ENCODE results near the gene OPHN1. TPM values are rescaled to one million over a fixed set of nuclear protein-coding genes. Genes with fewer than 3 reads are reported as not detected.
"Not testable (repeated sequence)": the region's sequence is repeated elsewhere in the genome, so short reads cannot be mapped to it uniquely, and the experiment has no call there.

The OPHN1 gene
- total RNA-seq, 1 donor from 2014 or later, result 9.8 TPM

DNA sequence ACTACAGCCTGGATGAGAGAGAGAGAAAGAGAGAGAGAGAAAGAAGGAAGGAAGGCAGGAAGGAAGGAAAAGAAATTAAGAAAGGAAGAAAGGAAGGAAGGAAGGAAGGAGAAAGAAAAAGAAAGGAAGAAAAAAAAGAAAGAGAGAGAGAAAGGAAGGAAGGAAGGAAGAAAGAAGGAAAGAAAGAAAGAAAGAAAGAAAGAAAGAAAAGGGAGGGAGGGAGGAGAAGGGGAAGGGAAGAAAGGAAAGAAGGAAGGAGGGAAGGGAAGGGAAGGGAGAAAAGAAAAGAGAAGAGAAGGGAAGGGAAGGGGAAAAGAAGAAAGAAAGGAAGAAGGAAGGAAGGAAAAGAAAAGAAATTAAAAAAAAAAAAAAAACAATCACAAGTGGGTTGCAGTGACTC, 146.3 kb downstream of the OPHN1 start:
- ATAC-seq (no peak), DNase-seq (no peak)
- no peaks in the 10 kb centered on the region for H3K27me3 ChIP-seq
- no peaks in the 10 kb centered on the region for H3K36me3 ChIP-seq
- no peak overlapping the region for H3K4me3 ChIP-seq
- no peaks in the 10 kb centered on the region for H3K4me1 ChIP-seq
- TF ChIP-seq, protein P1, sequence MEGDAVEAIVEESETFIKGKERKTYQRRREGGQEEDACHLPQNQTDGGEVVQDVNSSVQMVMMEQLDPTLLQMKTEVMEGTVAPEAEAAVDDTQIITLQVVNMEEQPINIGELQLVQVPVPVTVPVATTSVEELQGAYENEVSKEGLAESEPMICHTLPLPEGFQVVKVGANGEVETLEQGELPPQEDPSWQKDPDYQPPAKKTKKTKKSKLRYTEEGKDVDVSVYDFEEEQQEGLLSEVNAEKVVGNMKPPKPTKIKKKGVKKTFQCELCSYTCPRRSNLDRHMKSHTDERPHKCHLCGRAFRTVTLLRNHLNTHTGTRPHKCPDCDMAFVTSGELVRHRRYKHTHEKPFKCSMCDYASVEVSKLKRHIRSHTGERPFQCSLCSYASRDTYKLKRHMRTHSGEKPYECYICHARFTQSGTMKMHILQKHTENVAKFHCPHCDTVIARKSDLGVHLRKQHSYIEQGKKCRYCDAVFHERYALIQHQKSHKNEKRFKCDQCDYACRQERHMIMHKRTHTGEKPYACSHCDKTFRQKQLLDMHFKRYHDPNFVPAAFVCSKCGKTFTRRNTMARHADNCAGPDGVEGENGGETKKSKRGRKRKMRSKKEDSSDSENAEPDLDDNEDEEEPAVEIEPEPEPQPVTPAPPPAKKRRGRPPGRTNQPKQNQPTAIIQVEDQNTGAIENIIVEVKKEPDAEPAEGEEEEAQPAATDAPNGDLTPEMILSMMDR (IDR thresholded peaks at IDR 0.05), result no peak
- intact Hi-C loops (cut with DNase I), result no loop called here
- no peaks in the 10 kb centered on the region for H3K9me3 ChIP-seq
- H3K27ac ChIP-seq, result no peak overlapping the region

DNA sequence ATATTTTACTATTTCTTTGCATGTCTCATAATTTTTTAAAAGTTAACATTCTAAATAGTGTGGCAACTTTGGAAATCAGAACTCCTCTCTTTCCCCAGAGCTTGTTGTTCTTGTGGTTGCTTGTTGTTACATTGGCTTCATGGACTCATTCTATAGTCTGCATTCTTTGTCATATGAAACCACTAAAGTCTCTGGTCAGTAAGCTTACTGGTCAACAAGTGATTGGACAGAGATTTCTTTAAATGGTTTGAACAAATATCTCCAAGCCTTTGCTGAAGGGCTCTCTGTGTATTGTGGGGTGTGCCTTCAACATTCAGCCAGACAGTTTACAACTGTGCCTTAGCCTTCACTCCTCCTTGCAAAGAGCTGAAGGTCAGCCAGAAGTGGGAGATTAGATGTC, 147.2 kb downstream of the OPHN1 start:
- ATAC-seq, result no peak
- no peaks in the 10 kb centered on the region for H3K36me3 ChIP-seq
- no peak overlapping the region for H3K27ac ChIP-seq
- H3K27me3 ChIP-seq, result no peaks in the 10 kb centered on the region
- H3K4me3 ChIP-seq, result no peak overlapping the region
- H3K4me1 ChIP-seq, result no peaks in the 10 kb centered on the region
- no peaks in the 10 kb centered on the region for H3K9me3 ChIP-seq
- DNase-seq, result no peak
- intact Hi-C loops (cut with DNase I), result no loop called here
- TF ChIP-seq, protein P1 (IDR thresholded peaks at IDR 0.05), result no peak

- TF ChIP-seq, protein P1 (IDR thresholded peaks at IDR 0.05), result no peak
- Histone ChIP-seq H3K27ac (no peak overlapping the region), H3K27me3 (no peaks in the 10 kb centered on the region), H3K4me1 (no peaks in the 10 kb centered on the region), H3K36me3 (no peaks in the 10 kb centered on the region), H3K9me3 (no peaks in the 10 kb centered on the region), H3K4me3 (no peak overlapping the region)
- no peak for DNase-seq
- ATAC-seq, result no peak
- intact Hi-C loops (cut with DNase I), result no loop called here
Measured at GRCh38 chrX:68284281-68284904, 148.9 kb downstream of the OPHN1 start.

GRCh38 chrX:68273887-68274286, 159.4 kb downstream of the OPHN1 start:
- no peaks in the 10 kb centered on the region for H3K27me3 ChIP-seq
- H3K4me3 ChIP-seq, result no peak overlapping the region
- TF ChIP-seq, protein P1 (IDR thresholded peaks at IDR 0.05), result no peak
- no peaks in the 10 kb centered on the region for H3K36me3 ChIP-seq
- no peaks in the 10 kb centered on the region for H3K4me1 ChIP-seq
- no peak for ATAC-seq
- DNase-seq, result no peak
- H3K9me3 ChIP-seq, result no peaks in the 10 kb centered on the region
- intact Hi-C loops (cut with DNase I), result no loop called here
- no peak overlapping the region for H3K27ac ChIP-seq

DNA sequence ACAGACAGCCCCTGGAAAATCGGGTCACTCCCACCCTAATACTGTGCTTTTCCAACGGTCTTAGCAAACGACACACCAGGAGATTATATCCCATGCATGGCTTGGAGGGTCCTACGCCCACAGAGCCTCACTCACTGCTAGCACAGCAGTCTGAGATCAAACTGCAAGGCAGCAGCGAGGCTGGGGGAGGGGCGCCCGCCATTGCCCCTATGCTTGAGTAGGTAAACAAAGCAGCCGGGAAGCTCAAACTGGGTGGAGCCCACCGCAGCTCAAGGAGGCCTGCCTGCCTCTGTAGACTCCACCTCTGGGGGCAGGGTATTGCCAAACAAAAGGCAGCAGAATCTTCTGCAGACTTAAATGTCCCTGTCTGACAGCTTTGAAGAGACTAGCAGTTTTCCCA, 168.5 kb downstream of the OPHN1 start:
- ATAC-seq; H3K27me3 ChIP-seq; H3K27ac ChIP-seq; H3K4me3 ChIP-seq; DNase-seq; intact Hi-C loops (cut with DNase I); H3K9me3 ChIP-seq; H3K36me3 ChIP-seq; H3K4me1 ChIP-seq: not testable (repeated sequence)

- Histone ChIP-seq H3K27ac (no peak overlapping the region), H3K36me3 (no peaks in the 10 kb centered on the region), H3K4me1 (no peaks in the 10 kb centered on the region), H3K9me3 (no peaks in the 10 kb centered on the region), H3K27me3 (no peaks in the 10 kb centered on the region), H3K4me3 (no peak overlapping the region)
- no peak for DNase-seq
- intact Hi-C loops (cut with DNase I), result no loop called here
- TF ChIP-seq, protein P1 (IDR thresholded peaks at IDR 0.05), result no peak
- ATAC-seq, result no peak
Measured at GRCh38 chrX:68261060-68261672, 172.1 kb downstream of the OPHN1 start.
